Measurements from ENCODE around the gene MIER1.

Gene MIER1

GRCh38 chr1:66917476-66917875 lies 7.3 kb upstream of the MIER1 start:
- Histone ChIP-seq H3K9ac (ENCODE audit: insufficient read length, low read depth) (no peak overlapping the region), H3K9me3 (ENCODE audit: insufficient read depth, low read length) (peaks cover 15% of the 10 kb centered on the region; the same call in 1 of the 2 replicates), H3K4me1 (ENCODE audit: insufficient read depth, insufficient read length) (no peaks in the 10 kb centered on the region), H3K27me3 (ENCODE audit: insufficient read depth, insufficient read length) (no peaks in the 10 kb centered on the region), H3K36me3 (ENCODE audit: insufficient read depth, insufficient read length, low read length) (peaks cover 13% of the 10 kb centered on the region), H3K4me3 (ENCODE audit: insufficient read length, low read depth) (no peak overlapping the region)
- no peak for DNase-seq (ENCODE audit: low read depth, low spot score)
- TF ChIP-seq YY1 (IDR thresholded peaks at IDR 0.05; ENCODE audit: insufficient read depth, insufficient read length) (no peak), ZNF274 (IDR thresholded peaks at IDR 0.05; ENCODE audit: low read depth, low read length) (no peak), SUZ12 (IDR thresholded peaks at IDR 0.05; ENCODE audit: extremely low read depth, insufficient read depth, insufficient read length) (no peak)

GRCh38 chr1:66919063-66919462 lies 5.7 kb upstream of the MIER1 start:
- TF ChIP-seq ZNF274 (IDR thresholded peaks at IDR 0.05; ENCODE audit: low read depth, low read length) (no peak), YY1 (IDR thresholded peaks at IDR 0.05; ENCODE audit: insufficient read depth, insufficient read length) (no peak), SUZ12 (IDR thresholded peaks at IDR 0.05; ENCODE audit: extremely low read depth, insufficient read depth, insufficient read length) (no peak)
- Histone ChIP-seq H3K36me3 (ENCODE audit: insufficient read depth, insufficient read length, low read length) (peaks cover 18% of the 10 kb centered on the region), H3K4me3 (ENCODE audit: insufficient read length, low read depth) (no peak overlapping the region), H3K9ac (ENCODE audit: insufficient read length, low read depth) (no peak overlapping the region), H3K27me3 (ENCODE audit: insufficient read depth, insufficient read length) (no peaks in the 10 kb centered on the region), H3K4me1 (ENCODE audit: insufficient read depth, insufficient read length) (no peaks in the 10 kb centered on the region), H3K9me3 (ENCODE audit: insufficient read depth, low read length) (peaks cover 15% of the 10 kb centered on the region; the same call in 1 of the 2 replicates)
- DNase-seq (ENCODE audit: low read depth, low spot score), result no peak

- TF ChIP-seq YY1 (IDR thresholded peaks at IDR 0.05; ENCODE audit: insufficient read depth, insufficient read length) (no peak), ZNF274 (IDR thresholded peaks at IDR 0.05; ENCODE audit: low read depth, low read length) (no peak), SUZ12 (IDR thresholded peaks at IDR 0.05; ENCODE audit: extremely low read depth, insufficient read depth, insufficient read length) (no peak)
- no peak for DNase-seq (ENCODE audit: low read depth, low spot score)
- Histone ChIP-seq H3K36me3 (ENCODE audit: insufficient read depth, insufficient read length, low read length) (peaks cover 18% of the 10 kb centered on the region), H3K4me1 (ENCODE audit: insufficient read depth, insufficient read length) (no peaks in the 10 kb centered on the region), H3K9me3 (ENCODE audit: insufficient read depth, low read length) (peaks cover 15% of the 10 kb centered on the region; the same call in 1 of the 2 replicates), H3K4me3 (ENCODE audit: insufficient read length, low read depth) (no peak overlapping the region), H3K9ac (ENCODE audit: insufficient read length, low read depth) (no peak overlapping the region), H3K27me3 (ENCODE audit: insufficient read depth, insufficient read length) (no peaks in the 10 kb centered on the region)
These were observed 5.0 kb upstream of the MIER1 start for GRCh38 chr1:66919828-66920227.

- TF ChIP-seq YY1 (IDR thresholded peaks at IDR 0.05; ENCODE audit: insufficient read depth, insufficient read length) (no peak), ZNF274 (IDR thresholded peaks at IDR 0.05; ENCODE audit: low read depth, low read length) (no peak), SUZ12 (IDR thresholded peaks at IDR 0.05; ENCODE audit: extremely low read depth, insufficient read depth, insufficient read length) (no peak)
- Histone ChIP-seq H3K9me3 (ENCODE audit: insufficient read depth, low read length) (peaks cover 15% of the 10 kb centered on the region; the same call in 1 of the 2 replicates), H3K36me3 (ENCODE audit: insufficient read depth, insufficient read length, low read length) (peaks cover 18% of the 10 kb centered on the region), H3K27me3 (ENCODE audit: insufficient read depth, insufficient read length) (no peaks in the 10 kb centered on the region), H3K9ac (ENCODE audit: insufficient read length, low read depth) (no peak overlapping the region), H3K4me3 (ENCODE audit: insufficient read length, low read depth) (no peak overlapping the region), H3K4me1 (ENCODE audit: insufficient read depth, insufficient read length) (no peaks in the 10 kb centered on the region)
- no peak for DNase-seq (ENCODE audit: low read depth, low spot score)
These were observed 4.2 kb upstream of the MIER1 start for GRCh38 chr1:66920543-66920942.

DNA sequence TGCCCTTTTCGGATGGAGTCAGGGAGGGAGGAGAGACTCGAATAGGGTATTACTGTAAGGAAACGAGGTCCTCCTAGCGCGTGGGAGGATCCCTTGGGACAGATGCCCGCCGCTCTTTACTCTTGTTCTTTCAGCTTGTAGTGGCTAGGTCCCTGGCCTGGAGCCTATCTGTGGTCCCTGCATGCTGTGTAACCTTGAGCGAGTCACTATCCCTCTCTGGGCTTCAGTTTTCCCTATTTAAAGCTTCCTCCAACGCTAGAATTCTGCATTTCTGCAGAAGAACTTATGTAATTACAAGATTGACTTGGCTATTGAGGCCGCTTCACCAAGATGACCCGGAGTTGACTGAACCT lies 744 bp downstream of the MIER1 start:
- peaks cover 10% of the 10 kb centered on the region for H3K36me3 ChIP-seq (ENCODE audit: insufficient read depth, insufficient read length, low read length)
- H3K27me3 ChIP-seq (ENCODE audit: insufficient read depth, insufficient read length), result no peaks in the 10 kb centered on the region
- DNase-seq (ENCODE audit: low read depth, low spot score), result no peak
- H3K4me3 ChIP-seq (ENCODE audit: insufficient read length, low read depth), result peak overlapping the region; percentile 88
- TF ChIP-seq SUZ12 (IDR thresholded peaks at IDR 0.05; ENCODE audit: extremely low read depth, insufficient read depth, insufficient read length) (no peak), ZNF274 (IDR thresholded peaks at IDR 0.05; ENCODE audit: low read depth, low read length) (no peak), YY1 (IDR thresholded peaks at IDR 0.05; ENCODE audit: insufficient read depth, insufficient read length) (no peak)
- peak overlapping the region; percentile 82 for H3K9ac ChIP-seq (ENCODE audit: insufficient read length, low read depth)
- no peaks in the 10 kb centered on the region for H3K4me1 ChIP-seq (ENCODE audit: insufficient read depth, insufficient read length)
- no peaks in the 10 kb centered on the region for H3K9me3 ChIP-seq (ENCODE audit: insufficient read depth, low read length)

DNA sequence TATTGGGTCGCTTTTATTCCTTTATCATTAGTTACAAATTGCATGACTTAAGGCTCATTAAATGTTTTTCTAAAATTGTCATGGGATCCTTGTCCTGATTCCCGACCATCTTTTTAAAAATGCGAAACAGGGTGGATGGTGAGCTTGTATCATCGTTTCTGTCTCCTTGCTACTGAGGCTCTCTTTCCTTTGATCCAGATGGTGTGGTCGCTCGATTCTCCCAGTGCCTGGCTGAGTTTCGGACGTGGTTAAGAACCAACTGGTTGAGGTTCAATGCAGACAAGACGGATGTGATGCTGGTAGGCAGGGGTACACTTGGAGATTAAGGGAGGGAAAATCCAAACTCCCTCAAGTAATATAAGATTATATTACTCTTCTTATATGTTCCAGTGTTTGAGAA lies 1.2 kb downstream of the MIER1 start:
- peak overlapping the region; percentile 82 for H3K9ac ChIP-seq (ENCODE audit: insufficient read length, low read depth)
- peaks cover 8% of the 10 kb centered on the region for H3K36me3 ChIP-seq (ENCODE audit: insufficient read depth, insufficient read length, low read length)
- H3K4me1 ChIP-seq (ENCODE audit: insufficient read depth, insufficient read length), result no peaks in the 10 kb centered on the region
- peak overlapping the region; percentile 88 for H3K4me3 ChIP-seq (ENCODE audit: insufficient read length, low read depth)
- TF ChIP-seq ZNF274 (IDR thresholded peaks at IDR 0.05; ENCODE audit: low read depth, low read length) (no peak), YY1 (IDR thresholded peaks at IDR 0.05; ENCODE audit: insufficient read depth, insufficient read length) (no peak), SUZ12 (IDR thresholded peaks at IDR 0.05; ENCODE audit: extremely low read depth, insufficient read depth, insufficient read length) (no peak)
- no peaks in the 10 kb centered on the region for H3K27me3 ChIP-seq (ENCODE audit: insufficient read depth, insufficient read length)
- DNase-seq (ENCODE audit: low read depth, low spot score), result no peak
- no peaks in the 10 kb centered on the region for H3K9me3 ChIP-seq (ENCODE audit: insufficient read depth, low read length)

GRCh38 chr1:66927528-66927927 lies 2.7 kb downstream of the MIER1 start:
- no peaks in the 10 kb centered on the region for H3K4me1 ChIP-seq (ENCODE audit: insufficient read depth, insufficient read length)
- H3K27me3 ChIP-seq (ENCODE audit: insufficient read depth, insufficient read length), result no peaks in the 10 kb centered on the region
- TF ChIP-seq SUZ12 (IDR thresholded peaks at IDR 0.05; ENCODE audit: extremely low read depth, insufficient read depth, insufficient read length), result no peak
- TF ChIP-seq ZNF274 (IDR thresholded peaks at IDR 0.05; ENCODE audit: low read depth, low read length), result no peak
- no peak for TF ChIP-seq YY1 (IDR thresholded peaks at IDR 0.05; ENCODE audit: insufficient read depth, insufficient read length)
- no peak overlapping the region for H3K4me3 ChIP-seq (ENCODE audit: insufficient read length, low read depth)
- H3K36me3 ChIP-seq (ENCODE audit: insufficient read depth, insufficient read length, low read length), result peaks cover 8% of the 10 kb centered on the region
- H3K9ac ChIP-seq (ENCODE audit: insufficient read length, low read depth), result no peak overlapping the region
- no peak for DNase-seq (ENCODE audit: low read depth, low spot score)
- H3K9me3 ChIP-seq (ENCODE audit: insufficient read depth, low read length), result no peaks in the 10 kb centered on the region

All from NT2/D1 (cell line).